GM18502 (cell line): ENCODE measurements around the gene BNIP5.

Source experiments
- ATAC-seq: cut with Tn5 transposase; IDR thresholded peaks from one replicate; pipeline ENCODE4 v1.9.1; 2021; ENCODE audit warnings: mild to moderate bottlenecking; ENCODE audit not compliant: unreplicated experiment, poor library complexity

BNIP5 gene

GRCh38 chr6:36273802-36274514 lies 62.7 kb downstream of the BNIP5 start:
- no peak for ATAC-seq

DNA sequence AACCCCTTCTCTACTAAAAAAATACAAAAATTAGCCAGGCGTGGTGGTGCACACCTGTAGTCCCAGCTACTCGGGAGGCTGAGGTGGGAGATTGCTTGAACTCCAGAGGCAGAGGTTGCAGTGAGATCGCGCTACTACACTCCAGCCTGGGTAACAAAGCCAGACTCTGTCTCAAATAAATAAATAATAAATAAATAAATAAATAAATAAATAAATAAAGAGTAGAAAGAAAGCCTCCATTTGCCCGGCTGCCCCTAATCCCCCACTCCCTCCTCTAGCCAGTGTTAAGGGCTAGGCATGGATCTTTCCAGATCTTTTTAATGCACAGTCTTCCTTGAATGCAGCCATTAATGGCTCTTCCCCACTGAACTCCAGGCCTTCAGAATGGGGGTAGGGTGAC lies 63.6 kb downstream of the BNIP5 start:
- no peak for ATAC-seq

DNA sequence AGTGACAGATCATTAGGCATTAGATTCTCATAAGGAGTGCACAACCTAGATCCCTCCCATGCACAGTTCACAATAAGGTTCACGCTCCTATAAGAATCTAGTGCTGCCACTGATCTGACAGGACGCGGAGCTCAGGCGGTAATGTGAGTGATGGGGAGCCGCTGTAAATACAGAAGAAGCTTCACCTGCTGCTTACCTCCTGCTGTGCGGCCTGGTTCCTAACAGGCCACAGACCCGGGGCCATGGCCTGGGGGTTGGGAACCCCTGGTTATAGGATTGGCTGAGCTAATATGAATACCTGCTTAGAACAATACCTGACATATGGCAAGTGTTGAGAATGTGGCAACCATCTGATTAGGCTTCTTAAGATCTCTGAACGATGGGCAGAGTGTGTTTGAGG lies 64.5 kb downstream of the BNIP5 start:
- no peak for ATAC-seq

- ATAC-seq = no peak
Observed at GRCh38 chr6:36269834-36270705, 66.6 kb downstream of the BNIP5 start, which contains the start of gene PNPLA1. PNPLA1 (plus strand) TSS chr6:36270060; CDS start chr6:36270460, 400 bp downstream.

DNA sequence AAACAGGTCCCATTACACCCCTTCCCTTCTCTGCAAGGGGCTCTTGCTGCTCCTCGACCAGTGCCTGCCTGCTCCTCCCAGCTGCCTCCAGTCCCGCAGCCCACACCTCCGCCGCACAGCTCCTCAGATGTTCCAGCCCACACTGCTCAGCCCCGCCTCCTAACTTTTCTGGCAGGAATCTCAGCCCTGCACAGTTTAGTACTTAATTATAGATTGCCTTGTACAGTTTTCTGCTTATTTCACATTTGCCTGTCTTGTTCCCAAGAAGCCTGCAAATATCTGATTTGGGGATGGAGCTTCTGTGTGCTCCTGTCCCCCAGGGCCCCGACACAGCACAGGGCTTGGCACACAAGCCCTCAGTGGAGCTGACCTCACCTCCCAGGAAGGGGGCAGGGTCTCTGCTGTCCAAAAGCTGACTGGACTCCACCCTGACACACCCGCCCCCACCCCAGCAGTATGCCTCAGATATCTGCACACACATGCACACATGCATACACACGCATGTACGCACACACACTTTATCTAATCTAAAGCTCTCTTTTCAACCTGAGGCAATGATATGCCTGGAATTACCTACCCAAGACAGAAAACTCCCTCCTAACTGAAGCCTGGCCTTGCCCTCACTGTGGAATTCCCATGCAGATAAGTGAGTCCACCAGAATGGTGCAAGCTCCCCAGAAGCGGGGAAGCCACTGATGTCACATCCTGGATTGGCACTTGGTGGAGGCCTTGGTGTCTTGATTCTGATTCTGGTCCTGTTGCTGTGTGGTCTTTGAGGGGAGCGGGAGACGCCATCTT lies 68.0 kb downstream of the BNIP5 start:
- ATAC-seq = no peak

GRCh38 chr6:36267731-36268477 lies 68.8 kb downstream of the BNIP5 start:
- no peak for ATAC-seq

DNA sequence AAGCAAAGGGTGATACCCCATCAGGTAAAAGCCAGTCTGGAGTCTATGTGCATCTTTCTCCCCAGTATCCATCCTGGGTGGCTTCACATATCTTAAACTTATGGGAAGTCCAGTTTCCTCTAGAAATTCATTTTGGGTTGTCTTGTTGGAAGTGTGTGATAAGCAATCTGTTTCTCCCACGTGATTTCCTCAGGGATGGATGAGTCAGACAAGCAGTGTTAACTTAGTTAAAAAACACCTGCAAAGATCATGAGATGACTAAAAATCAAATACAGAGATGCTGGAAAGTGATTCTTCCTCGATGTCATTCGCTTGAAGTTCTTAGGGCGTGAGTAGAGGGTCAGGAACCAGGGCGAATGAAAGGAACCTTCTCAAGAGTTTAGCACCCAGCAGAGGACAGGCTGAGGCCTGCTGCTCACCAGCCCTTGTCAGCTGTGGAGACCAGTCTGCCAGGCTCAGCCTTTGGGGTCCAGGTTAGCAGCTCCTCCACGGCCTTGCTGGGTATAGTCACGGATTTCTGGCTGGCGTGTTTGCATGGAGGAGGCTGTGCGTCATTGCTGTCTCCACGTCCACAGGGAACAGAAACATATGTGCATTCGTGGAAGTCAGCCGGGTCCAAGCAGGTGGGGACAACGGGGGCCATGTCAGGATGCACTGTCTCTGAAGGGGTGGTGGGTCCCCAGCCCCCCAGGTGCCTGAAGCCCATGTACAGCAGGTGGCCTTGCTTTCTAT lies 69.6 kb downstream of the BNIP5 start:
- ATAC-seq = no peak
